NOMO-1 (cell line): ENCODE data around the gene HOXC12.

ENCODE experiments used
- DNase-seq, 2 experiments: peaks; one replicate each; lab custom pipeline; 2025; ENCODE audit not compliant: unreplicated experiment in 2 of 2; lab: John Stamatoyannopoulos, UW

HOXC12 gene

DNA sequence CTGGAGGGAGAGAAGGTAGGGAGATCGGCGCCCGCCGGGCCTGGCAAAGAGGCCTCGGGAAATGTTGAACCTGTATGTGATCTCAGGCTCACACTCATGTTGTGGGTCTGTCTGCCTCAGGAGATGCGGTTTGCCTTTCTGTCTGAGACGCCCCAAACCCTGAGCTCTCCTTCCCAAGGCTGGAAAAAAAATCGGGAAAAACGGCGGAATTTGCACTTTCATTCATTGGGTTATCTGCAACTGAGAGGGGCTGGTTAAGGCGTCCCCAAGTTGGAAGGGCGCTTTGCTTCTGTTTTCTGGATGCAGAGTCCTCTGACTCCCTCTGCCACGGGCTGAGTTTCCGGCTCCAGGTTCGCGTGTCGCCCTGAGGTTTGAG lies 40.3 kb downstream of the HOXC12 start:
- no peak for DNase-seq

DNA sequence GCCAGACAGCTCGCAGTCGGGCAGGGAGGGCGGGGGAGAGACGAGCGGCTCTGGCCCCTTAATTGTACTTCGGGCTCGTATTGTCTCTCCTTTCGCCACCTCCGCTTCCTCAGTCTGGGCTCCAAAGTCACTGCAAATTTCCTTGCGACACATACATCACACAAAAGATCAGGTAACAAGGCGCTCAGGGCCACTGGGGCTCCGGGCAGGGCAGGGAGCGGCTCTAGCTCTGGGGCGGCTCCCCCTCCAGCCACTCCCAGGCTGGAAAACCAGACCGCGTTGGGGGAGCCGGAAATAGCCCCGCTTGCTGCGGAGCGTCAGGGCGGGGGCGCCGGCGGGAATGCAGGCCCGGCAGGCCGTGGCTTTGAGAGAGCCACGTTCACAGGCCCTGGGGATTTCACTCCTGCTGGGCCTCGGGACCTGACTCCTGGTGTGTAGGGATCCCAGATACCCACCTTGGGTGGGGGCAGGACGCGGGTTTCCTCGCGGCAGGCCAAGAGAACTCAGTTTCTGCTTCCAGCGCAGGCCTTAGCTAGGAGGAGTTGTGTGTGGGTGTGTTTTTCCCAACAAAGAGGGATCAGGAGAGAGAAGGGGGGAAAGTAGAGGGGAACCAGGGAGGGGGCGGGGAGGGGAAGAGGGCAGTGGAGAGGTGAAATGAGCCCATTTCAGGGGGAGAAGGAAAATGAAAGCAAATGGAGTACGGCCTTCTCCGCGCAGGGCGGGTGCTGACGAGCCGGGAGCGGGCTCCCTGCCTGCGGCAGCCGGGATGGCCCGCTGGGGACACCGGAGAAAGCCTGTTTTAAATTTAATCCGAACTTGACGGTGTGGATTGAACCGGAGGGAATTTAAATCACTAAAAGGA lies 40.9 kb downstream of the HOXC12 start:
- DNase-seq: peak; percentile 45 to 51

DNA sequence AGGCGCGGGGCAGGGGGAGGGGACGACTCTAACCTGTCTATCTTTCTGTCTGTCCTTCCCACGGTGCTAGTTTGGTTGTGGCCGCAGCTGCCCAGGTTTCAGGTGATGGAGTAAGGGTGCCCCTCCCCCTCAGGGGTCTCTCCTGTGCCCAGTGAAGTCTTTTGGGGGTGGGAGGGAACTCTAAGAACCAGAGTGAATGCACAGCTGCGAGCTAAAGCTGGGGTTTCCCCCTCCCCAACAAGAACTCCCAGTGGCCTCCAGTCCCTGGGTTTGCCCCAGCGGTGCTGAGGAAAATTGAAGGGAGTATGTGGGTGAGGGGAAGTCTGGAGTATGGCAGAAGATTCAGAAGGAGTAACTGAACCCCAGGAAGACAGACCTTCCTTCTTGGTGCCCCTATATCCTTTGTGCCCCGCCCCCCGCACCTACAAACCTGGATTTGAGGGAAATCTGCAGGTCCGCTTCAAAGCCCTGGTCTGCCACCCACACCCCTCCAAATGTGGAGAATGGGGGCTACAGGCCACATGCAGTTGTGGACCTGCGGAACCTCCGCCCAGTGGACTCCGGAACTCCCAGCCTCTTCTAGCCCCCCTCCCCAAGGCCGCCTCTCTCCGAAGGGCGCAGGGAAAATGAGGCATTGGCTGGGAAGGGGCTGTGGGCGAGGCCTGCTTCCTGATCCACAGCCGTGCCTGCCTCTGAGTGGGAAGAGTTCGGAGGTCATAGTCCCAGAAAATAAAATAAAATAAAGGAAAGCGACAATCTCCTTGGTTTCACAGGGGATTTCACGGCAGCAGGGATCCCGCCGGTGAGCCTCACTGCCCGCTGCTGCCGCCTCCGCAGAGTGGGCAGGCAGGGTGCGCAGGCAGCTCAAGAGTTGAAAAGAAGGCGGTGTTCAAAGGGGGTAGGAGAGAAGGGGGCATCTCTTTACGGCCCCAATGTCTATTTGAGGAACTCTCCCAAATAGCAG lies 41.8 kb downstream of the HOXC12 start:
- DNase-seq: no peak

DNA sequence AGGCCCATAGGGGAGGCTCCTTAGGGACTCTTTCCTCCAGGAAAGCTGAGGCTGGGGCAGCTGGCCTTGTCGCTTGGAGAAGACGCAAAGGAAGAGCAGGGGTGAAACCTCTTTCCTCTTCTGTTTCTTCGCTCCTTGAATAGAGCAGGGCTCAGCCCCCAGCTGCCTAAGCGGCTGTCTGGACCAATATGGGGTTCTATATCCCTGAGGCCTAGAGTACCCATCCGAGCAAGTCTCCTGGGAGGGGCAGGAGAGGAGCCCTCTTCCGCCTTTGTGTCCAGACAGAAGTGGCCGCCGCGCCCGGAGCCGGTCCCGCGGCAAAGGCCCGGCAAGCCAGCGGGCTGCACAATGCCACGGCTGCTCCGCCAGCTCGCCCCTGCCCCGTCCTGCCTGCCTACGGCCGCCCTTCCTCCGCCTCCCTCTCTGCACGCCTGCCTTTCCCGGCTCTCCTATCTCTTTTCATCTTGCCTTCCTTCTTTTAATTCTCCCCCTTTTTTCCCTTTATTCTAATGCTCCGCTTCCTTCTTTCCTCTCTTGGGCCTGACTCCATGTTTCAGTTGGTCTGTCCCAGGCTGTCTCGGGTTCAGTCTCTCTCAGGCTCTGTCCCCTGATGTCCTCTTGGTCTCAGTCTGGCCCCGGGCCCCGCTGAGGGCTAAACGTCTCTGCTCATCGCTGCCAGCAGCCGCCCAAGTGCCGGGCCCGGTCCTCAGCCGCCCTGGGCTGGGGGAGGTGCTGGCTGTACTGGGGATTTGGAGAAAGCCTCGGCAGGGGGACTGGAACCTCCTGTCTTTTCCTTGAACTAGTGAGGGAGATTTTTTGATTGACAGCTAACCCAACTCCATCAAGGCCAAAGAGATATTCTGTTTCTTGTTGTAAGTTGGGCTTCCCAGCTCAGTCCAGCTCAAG lies 42.8 kb downstream of the HOXC12 start:
- no peak for DNase-seq

DNA sequence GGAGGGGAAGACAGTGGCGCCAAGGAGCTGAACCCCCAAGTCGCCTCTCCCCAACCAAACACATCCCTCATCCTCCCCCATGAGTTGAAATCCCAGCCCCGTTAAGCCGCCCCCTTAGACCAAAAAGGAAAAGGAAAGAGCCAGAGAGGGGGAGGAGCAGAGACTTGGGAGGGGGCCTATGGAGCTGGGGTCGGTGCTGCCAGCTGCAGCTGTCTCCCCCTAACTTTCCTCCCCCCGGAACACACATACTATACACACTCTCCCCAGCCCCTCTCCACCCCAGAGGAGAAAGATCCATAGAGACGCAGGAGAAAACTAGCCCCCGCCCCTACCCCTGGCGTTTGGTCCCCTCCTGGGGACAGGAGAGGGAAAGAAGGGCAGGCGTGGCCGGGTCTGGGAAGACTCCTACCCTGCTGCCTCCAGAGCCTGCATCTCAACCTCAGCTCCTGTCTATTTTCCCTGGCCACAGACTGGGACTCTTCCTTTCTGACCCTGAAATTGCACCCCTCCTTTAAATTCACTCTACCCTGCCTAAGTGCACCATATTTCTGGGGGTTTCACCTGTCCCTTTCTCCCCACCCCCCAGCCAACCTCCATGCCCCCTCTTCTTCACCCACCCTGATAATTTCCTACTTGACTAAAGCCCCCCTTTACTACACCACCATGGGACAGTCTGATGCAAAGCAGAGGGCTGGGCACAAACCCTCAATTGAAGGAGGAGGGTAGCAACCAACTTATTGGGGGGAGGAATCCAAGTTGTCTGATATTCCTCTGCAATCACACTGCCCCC lies 43.6 kb downstream of the HOXC12 start:
- DNase-seq: no peak

DNA sequence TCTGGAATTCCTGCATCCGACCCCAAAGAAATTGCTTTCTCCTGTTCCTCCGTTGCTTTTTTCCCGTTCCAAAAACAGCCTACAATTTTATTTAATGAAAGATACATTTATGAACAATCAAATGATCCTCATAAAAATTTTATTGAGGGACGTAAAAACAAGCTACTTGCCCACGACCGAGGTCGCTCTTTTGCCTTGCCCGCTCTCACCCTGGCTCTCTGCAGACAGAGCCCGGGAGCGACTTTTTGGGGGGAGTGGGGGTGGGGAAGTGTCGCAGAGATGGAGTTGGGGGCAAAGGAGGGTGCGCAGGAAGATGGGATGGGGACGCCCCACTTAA lies 44.2 kb downstream of the HOXC12 start:
- no peak for DNase-seq

DNA sequence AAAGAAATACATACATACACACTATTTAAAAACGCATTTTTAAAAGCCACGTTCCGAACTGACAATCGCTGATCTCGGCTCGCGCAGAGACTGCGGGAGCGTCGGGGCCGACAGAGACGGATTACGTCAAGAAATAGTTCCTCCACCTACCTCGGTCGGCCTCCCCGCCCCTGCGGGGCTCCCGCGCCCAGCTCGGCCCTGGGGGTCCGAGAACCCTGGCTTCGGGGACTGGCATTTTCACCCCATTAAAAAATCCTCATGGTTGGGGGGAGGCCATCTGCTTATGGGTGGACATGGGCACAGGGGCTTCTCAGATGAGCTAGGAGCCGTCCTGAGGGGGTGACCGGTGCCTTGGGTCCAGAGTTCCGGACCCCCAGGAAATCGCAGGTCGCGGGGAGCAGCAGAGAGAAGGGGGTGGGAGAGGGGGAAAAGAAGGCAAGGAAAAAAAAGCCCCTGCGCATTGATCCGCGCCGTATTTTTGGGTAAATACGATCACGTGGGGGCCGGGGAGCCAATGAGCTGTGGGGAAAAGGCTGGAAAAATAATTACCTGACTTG lies 44.9 kb downstream of the HOXC12 start:
- DNase-seq: no peak

DNA sequence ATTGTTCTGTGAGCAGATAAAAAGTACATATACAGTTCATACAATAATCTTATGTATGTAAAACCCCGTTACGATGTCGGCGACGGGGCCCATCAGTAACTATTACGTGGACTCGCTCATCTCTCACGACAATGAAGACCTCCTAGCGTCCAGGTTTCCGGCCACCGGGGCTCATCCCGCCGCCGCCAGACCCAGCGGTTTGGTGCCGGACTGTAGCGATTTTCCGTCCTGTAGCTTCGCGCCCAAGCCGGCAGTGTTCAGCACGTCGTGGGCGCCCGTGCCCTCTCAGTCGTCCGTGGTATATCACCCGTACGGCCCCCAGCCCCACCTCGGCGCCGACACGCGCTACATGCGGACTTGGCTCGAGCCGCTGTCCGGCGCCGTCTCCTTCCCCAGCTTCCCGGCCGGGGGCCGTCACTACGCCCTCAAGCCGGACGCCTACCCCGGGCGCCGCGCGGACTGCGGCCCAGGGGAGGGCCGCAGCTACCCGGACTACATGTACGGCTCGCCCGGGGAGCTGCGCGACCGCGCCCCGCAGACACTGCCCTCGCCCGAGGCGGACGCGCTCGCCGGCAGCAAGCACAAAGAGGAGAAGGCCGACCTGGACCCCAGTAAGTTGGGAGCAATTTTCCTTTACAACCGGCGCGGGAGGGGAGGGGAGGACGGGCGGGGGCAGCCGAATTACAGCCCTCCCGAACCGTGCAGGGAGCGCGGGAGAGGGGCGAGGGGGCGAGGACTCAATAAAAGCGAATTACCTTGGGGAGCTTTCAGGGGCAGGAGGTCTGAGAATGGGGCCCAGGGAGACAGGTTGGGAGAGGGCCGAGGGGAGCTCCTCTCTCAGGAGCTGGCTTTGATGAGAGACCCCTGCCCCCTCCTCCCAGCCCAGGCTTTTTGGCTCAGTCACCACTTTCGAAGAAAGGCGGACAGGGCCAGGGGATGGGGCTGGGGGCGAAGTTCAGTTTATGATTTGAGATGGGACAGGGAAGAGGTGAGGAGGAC lies 45.7 kb downstream of the HOXC12 start, which contains the start of gene HOXC9:
HOXC9 (plus strand) TSS at position 46 of the 999 bp plus-strand sequence; CDS start at position 74, 28 bp downstream.
- DNase-seq: no peak

DNA sequence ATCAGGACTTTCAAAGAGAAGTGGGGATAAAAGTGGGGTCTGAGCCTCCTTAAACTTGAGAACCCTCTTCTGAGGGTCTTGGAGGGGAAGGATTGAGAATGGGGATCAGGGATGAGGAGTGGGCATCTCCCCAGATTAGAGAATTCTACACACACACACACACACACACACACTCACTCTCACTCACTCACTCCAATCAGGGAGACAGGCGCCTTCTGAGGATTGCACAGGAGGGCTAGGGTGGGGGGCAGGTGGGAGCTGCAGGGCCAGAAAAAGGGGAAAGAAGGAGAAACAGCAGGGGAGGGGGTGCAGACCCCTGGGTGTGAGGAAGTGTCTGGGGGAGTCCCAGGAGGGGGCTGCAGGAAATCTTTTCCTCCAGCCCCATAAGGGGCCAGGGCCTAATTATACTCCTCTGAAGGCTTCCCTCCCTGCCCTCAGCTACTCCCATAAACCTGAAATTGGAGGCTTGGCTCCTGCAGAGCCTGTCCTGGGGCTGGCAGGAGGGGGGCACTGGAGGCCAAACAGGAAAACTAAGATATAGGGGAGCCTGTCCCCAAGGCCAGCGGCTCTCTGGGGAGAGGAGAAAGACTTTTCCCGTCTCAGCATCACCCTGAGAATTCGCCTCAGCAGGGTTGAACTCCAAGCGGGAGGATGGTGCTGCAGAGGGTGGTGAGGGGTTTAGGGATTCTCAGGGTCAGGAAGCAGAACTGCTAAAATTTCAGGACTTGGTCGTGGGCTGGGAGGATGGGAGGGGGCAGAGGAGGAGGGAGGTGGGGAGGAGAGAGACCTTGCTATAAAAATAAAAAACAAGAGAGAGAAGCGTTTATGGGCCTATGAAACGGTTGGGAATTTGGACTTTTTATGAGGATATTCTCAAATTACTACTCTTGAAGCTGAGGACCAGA lies 46.8 kb downstream of the HOXC12 start:
- DNase-seq: no peak

DNA sequence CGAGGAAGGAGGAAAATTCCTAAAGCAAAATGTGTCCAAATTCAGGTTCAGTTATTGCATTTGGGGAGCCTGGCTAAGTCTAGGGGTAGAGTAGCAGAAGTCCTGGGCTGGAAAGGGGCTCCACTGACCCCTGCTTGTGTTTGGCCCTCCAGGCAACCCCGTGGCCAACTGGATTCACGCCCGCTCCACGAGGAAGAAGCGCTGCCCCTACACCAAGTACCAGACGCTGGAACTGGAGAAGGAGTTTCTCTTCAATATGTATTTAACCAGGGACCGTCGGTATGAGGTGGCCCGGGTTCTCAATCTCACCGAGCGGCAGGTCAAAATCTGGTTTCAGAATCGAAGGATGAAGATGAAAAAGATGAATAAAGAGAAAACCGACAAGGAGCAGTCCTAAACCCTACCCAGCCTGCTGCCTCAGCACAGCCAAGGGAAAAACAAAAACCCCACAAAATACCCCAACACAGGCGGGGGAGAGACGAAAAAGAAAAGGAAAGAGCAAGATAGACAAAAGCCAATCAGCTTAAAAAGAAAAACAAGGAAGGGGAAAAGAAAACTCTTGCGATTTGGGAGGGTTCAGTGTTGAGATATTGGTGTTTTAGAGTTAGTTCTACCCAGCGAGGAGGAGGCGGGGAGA lies 47.7 kb downstream of the HOXC12 start:
- DNase-seq: no peak

DNA sequence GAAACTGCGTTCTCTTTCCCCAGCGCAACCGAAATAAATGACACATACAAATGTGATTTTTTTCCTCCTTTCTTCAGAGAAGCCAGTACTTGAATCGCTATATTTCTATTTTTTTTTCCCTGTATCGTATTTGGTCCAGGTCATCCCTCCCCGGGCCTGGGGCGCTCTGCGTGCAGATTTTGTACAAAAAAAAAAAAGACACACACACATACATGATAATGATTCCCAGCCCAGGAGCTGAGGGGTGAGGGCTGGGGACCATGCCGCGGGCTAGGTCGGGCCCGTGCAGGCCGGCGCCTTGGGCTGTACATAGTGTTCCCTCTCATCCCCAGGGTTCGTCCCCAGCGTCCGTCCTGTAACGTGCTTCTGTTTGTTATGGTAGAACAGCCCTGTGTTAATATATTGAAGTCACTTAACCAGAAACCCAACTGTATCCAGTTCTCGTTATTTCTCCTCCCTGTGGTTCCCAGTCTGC lies 48.2 kb downstream of the HOXC12 start:
- no peak for DNase-seq

DNA sequence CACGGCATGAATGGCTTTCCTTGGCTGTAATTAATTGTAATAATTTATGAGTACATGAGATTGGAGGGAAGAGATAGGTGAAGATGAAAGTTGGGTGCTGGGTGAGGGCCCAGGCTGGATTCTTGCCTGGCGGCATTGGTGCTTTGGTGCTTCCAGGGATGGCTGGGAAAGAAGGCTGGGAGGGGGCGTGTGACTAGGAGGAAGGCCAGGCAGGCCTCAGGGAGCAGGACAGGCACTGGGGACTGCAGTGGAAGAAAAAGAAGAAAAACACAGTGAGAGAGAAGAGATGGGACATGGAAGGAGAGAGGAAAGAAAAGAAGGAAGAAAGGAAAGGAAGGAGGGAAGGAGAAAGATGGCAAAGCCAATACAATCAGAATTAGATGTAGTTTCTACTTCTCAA lies 48.9 kb downstream of the HOXC12 start:
- DNase-seq: no peak

DNA sequence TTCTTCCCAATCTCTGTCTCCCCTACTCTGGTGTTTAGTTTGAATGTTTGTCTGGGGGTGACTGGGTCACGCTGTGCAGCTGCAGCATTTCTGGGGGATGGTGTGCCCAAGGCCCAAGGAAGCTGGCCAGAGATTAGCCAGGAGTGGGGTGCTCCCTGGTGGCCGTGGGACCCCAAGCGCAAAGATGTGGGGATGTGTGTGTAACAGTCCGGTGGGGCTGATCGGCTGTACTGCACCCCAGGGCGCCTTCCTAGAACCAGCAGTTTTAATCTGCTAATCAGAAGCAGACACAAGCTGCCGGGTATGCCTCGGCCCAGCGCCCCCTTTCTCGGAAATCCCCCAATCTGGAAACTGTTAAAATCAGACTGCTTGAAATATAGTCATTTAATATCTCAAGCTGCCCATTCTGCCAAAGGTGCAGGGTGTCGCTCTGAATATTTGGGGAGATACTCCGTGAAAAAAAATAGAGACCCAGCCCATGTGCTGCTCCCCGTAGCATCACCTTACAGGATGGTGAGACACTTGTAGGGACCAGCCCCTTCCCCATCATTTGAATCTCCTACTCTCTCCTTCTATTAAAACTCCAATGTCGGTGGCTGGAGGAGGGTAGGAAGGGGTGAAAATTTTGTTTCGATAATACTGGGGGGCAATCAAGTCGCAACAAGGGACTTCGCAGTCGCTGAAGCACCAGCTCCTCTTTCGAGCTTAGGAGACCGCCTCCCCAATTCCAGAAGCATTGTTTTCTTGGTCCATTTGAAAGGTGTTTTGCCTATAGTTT lies 49.5 kb downstream of the HOXC12 start:
- DNase-seq: no peak

DNA sequence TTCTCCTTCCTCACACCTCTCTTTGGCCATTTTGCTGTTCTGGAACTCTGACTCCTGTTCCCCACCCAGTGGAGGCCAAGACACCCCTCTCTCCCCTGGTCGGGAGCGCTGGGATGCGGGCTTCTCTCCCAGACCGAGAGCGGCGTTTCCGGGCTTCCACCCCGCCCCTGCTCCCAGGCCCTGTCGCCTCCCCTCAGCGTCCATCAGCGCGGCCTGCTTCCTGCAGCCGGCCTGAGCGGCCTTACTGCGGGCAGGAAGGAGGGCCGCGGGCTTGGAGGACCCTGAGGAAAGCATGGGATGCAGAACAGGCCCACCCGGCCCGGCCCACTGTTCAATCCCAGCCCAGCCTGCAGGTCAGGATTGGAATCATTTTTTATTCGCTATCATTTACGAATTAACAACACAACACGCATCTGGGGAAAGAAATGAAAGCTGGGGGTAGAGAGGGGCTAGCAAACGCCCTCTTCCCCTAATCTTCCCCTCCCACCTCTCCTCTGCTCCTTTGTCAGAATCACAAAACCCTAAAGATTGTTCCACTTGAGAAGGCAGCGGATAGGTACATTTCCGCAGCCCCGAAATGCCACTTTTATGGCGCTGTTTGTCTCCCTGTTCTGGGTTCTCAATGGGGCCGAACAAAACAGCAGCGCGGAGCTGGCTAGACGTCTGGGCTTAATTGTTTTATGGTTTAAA lies 50.3 kb downstream of the HOXC12 start:
- no peak for DNase-seq

DNA sequence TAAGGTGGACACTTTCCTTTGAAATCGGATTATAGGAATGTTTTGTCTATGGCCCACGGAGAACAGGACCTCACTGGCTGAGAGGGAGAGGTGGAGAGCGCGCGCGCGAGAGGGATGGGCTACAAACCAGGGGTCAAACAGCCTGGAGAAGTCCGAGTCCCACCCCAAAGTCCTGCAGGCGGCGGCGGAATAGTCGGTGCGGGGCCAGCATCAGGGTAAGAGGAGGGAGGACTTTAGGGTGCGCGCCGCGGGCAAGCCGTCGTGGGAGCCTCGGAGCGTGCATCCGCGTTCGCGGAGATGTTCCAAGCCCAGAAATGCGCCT lies 50.8 kb downstream of the HOXC12 start:
- no peak for DNase-seq
